IgD-negative memory B cell (primary cell): Measurements from ENCODE around the gene DPF1. TPM values are rescaled to one million over a fixed set of nuclear protein-coding genes. Genes with fewer than 3 reads are reported as not detected.

Source experiments
- polyA plus RNA-seq: library from polyadenylated mRNA; unstranded; fragments of 300-500 nt; fragmentation: Illumina TruSeq; gene quantifications from one replicate; pipeline ENCODE4 v1.2.3, GENCODE V29; 2021

The DPF1 gene
- polyA plus RNA-seq, 1 donor from 2014 or later = 0.24 TPM

Other genes with a start within 250 kb of the DPF1 start
- gene PPP1R14A, start 32.2 kb upstream of the DPF1 start, polyA plus RNA-seq = 79.1 TPM
- gene SPINT2, start 40.4 kb upstream of the DPF1 start, polyA plus RNA-seq = 167 TPM
- gene C19orf33, start 80.0 kb upstream of the DPF1 start, polyA plus RNA-seq = 0.83 TPM
- 33.7 TPM for gene YIF1B, start 91.7 kb upstream of the DPF1 start, polyA plus RNA-seq
- 3.6 TPM for gene KCNK6, start 95.6 kb upstream of the DPF1 start, polyA plus RNA-seq
- 1.6 TPM for gene CATSPERG, start 111.6 kb upstream of the DPF1 start, polyA plus RNA-seq
- 191 TPM for gene PSMD8, start 150.3 kb upstream of the DPF1 start, polyA plus RNA-seq
- not detected for gene GGN, start 163.8 kb upstream of the DPF1 start, polyA plus RNA-seq
- gene SPRED3, start 164.5 kb upstream of the DPF1 start, polyA plus RNA-seq = not detected
- 26.2 TPM for gene FAM98C, start 178.9 kb upstream of the DPF1 start, polyA plus RNA-seq
- gene RASGRP4, start 202.0 kb upstream of the DPF1 start, polyA plus RNA-seq = 0.25 TPM
- gene RYR1, start 209.5 kb upstream of the DPF1 start, polyA plus RNA-seq = 0.03 TPM